IPS-20b (cell line): ENCODE results near the gene RPL18.

Experiments
- H3K27ac ChIP-seq: one replicate; pipeline ENCODE4 v1.5.1; 2013; ENCODE audit warnings: low read length
- H3K27me3 ChIP-seq: 2 replicates; pipeline ENCODE4 v1.6.1; 2013; ENCODE audit warnings: mild to moderate bottlenecking, low read length, inconsistent platforms; ENCODE audit not compliant: insufficient read depth
- H3K36me3 ChIP-seq: 2 replicates; pipeline ENCODE4 v1.6.1; 2013; ENCODE audit warnings: low read depth, mild to moderate bottlenecking, inconsistent platforms, low read length, moderate library complexity; ENCODE audit not compliant: insufficient read depth
- H3K4me1 ChIP-seq: 2 replicates; pipeline ENCODE4 v1.6.1; 2013; ENCODE audit warnings: mild to moderate bottlenecking, control low read depth, inconsistent platforms, low read length, moderate library complexity; ENCODE audit not compliant: insufficient read depth
- H3K4me3 ChIP-seq: 2 replicates; pipeline ENCODE4 v1.5.1; 2013; ENCODE audit warnings: mild to moderate bottlenecking, low read length, inconsistent platforms
- H3K9ac ChIP-seq: 2 replicates; pipeline ENCODE4 v1.6.1; 2013; ENCODE audit warnings: low read depth, mild to moderate bottlenecking, inconsistent platforms, low read length, moderate library complexity
- H3K9me3 ChIP-seq: 2 replicates; pipeline ENCODE4 v1.6.1; 2013; ENCODE audit warnings: mild to moderate bottlenecking, low read depth, low read length, inconsistent platforms; ENCODE audit not compliant: insufficient read depth

The RPL18 gene

DNA sequence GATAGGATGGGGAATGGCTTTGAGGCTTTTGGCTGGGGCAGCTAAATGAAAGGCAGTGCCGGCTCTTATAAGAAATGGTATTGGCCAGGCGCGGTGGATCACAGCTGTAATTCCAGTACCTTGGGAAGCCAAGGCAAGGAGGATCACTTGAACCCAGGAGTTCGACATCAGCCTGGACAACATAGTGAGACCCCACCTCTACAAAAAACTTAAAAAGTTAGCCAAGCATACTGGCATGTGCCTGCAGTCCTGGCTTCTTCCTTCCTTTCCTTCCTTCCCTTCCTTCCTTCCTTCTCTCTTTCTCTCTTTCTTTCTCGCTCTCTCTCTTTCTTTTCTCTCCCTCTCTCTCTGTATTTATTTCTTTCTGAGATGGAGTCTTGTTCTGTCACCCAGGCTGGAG is 23.9 kb upstream of the RPL18 start:
- Histone ChIP-seq H3K27ac (no peak overlapping the region), H3K9ac (no peak overlapping the region), H3K27me3 (no peaks in the 10 kb centered on the region), H3K4me1 (peaks cover 9% of the 10 kb centered on the region; the same call in 1 of the 2 replicates), H3K4me3 (no peak overlapping the region), H3K9me3 (no peaks in the 10 kb centered on the region), H3K36me3 (peaks cover 11% of the 10 kb centered on the region; the same call in 1 of the 2 replicates)

DNA sequence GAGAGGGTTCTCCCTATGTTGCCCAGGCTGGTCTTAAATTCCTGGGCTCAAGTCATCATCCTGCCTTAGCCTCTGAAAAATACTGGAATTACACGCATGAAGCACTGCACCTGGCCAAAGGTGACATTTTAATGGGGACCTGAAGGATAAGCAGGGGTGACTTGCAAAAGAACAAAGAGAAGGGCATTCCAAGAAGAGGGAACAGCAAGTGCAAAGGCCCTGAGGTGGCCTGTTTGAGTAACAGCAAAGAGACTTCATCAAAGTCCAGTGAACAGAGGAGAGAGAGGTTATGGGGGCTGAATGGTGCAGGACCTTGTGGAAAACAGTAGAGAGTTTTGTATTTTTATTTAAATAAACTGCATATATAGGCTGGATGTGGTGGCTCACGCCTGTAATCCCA is 22.9 kb upstream of the RPL18 start:
- Histone ChIP-seq H3K9me3 (no peaks in the 10 kb centered on the region), H3K9ac (no peak overlapping the region), H3K36me3 (peaks cover 11% of the 10 kb centered on the region; the same call in 1 of the 2 replicates)

DNA sequence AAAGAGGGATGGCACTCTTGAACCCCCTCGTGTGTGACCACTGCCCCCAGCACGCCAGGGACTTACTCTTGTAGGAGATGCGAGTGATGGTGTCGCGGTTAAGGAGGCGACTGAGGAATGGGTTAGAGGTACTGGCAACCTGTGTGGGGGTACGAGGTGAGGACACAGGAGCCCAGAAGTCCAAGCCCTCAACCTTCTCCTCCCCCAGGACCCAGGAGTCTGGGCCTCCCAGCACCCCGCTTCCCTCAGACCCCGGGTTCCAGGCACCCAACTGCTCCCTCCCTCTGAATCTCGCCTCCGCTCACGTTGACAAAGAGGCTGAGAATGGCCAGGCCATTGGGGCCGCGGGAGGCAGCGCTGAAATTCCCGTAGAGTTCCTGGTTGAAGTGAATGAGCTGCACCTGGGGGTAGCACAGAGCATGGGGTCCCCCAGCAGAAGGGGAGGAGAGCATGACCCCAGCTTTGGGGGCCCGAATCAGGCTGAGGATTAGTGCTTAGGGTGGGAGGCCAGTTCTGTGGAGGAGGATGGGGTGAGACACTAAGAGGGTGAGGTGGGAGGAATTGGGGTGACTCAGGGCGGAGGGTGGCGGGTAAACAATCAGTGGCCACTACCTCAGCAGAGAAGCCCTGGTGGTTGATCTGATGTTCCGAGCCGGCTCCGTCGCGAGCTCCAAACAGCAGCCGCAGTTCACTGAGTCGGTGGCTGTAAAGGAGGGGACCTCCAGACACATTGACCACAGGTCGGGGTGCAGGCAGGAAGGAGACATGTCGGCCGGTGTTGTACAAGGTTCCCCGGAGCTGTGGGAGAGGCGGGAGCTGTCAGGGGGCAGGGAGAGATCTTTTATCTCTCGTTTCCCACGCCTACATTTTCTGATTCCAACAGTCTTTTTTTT is 20.8 kb upstream of the RPL18 start:
- H3K36me3 ChIP-seq, result peaks cover 11% of the 10 kb centered on the region; the same call in 1 of the 2 replicates
- H3K9ac ChIP-seq, result no peak overlapping the region
- H3K4me1 ChIP-seq, result peaks cover 14% of the 10 kb centered on the region; the same call in 1 of the 2 replicates
- peaks cover 12% of the 10 kb centered on the region; the same call in 1 of the 2 replicates for H3K27me3 ChIP-seq
- H3K4me3 ChIP-seq, result no peak overlapping the region
- no peaks in the 10 kb centered on the region for H3K9me3 ChIP-seq
- no peak overlapping the region for H3K27ac ChIP-seq

More for the DNA sequence above, 22.9 kb upstream of the RPL18 start:
- Histone ChIP-seq H3K4me1 (peaks cover 9% of the 10 kb centered on the region; the same call in 1 of the 2 replicates), H3K27ac (no peak overlapping the region), H3K27me3 (no peaks in the 10 kb centered on the region), H3K4me3 (no peak overlapping the region)

DNA sequence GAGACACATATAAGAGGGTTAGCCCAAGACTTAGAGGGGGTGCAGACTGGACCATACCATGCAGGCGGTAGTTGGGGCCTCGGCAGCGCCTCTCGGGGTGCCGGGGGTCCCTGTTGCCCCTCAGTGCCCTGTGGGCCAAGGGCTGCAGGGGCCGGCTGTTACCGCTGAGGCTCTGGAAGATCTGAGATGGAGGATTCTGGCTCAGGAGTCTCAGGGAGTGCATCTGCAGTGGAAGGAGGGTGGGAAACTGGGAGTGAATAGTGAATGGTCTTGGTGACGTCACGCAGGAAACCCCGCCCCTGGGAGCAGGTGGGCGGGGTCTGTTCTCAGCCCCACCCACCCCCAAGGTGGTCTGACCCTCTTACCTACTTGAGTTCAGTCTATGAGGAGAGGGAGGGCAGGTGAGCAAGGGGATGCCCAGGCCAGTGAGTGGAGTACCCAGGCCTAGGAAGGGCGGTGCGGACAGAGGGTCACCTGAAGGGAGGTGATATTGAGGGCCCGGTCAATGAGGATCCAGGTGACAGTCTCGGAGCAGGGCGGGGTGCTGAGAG is 19.9 kb upstream of the RPL18 start:
- Histone ChIP-seq H3K9ac (peak overlapping the region; percentile 69; the same call in 1 of the 2 replicates), H3K4me1 (peaks cover 16% of the 10 kb centered on the region; the same call in 1 of the 2 replicates), H3K27me3 (peaks cover 12% of the 10 kb centered on the region; the same call in 1 of the 2 replicates), H3K4me3 (peak overlapping the region; percentile 60), H3K9me3 (no peaks in the 10 kb centered on the region), H3K36me3 (peaks cover 11% of the 10 kb centered on the region; the same call in 1 of the 2 replicates), H3K27ac (peak overlapping the region; percentile 89)

DNA sequence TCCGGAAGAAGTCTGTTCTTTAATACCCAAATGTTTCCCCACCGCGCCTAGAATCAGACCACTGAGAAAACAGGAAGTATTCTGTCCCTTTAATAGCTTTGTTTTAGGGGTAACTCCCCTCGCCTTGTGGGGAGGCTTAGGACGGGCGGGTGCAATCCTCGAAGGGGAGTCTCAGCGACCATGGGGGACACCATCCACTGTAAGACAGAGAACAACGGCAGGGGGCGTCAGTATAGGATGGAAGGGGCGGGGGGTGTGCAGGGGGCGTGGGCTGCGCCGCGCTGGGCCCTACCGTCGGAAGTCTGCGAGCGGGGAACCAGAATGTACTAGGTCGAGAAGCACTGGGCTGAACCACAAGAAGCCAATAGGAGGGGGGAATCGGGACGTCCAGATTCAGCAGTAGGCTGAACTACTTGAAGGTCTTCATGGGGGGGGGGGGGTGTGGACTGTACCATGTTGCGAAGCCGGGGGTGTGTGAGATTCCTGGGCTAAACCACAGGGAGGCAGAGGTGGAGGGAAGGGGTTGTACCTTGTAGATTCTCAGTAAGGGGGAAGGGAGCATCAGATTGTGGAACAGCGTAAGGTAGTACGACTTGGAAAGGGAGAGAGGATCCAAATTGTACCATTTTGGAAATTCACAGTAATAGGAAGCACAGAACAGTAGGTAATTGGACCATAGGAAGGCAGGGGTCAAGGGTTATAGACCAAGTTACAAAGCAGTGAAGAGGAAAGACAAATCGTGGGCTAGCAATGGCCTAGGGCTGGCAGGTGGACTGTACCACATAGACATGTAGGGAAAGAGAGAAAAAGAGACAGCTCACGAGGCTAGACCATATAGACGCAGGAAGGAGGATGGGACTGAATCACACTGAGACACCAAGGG is 19.2 kb upstream of the RPL18 start:
- H3K4me1 ChIP-seq, result peaks cover 17% of the 10 kb centered on the region; the same call in 1 of the 2 replicates
- peak overlapping the region; percentile 89 for H3K27ac ChIP-seq
- peak overlapping the region; percentile 85; the same call in 1 of the 2 replicates for H3K9ac ChIP-seq

DNA sequence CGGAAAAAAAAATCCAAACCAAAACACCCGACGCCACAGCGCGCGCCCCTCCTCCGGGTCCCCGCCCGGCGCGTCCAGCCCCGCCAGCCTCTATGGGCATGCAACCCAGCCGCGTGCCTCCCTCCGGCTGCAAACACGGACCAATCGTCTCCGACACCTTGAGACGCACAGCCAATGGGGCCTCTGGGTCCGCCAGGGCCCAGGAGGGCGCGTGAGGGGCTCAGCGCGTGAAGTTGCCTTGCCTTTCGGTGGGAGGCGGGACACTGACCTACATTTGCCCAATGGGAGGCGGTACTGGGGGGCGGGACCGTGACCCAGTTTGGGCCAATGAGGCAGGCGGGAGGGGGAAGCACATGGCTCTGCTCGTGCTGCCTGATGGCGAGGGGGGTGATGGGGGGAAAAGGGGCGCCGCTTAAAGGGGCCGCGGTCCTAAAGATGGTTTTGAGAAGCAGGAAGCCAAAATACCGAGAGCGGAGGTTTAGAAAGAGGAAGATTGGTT is 18.5 kb upstream of the RPL18 start:
- H3K27ac ChIP-seq, result peak overlapping the region; percentile 81
- H3K9me3 ChIP-seq, result no peaks in the 10 kb centered on the region
- peaks cover 11% of the 10 kb centered on the region; the same call in 1 of the 2 replicates for H3K36me3 ChIP-seq
- peaks cover 17% of the 10 kb centered on the region; the same call in 1 of the 2 replicates for H3K4me1 ChIP-seq
- peaks cover 12% of the 10 kb centered on the region; the same call in 1 of the 2 replicates for H3K27me3 ChIP-seq
- H3K9ac ChIP-seq, result peak overlapping the region; percentile 85; the same call in 1 of the 2 replicates
- H3K4me3 ChIP-seq, result peak overlapping the region; percentile 83

More for the DNA sequence above, 19.2 kb upstream of the RPL18 start:
- no peaks in the 10 kb centered on the region for H3K9me3 ChIP-seq
- peak overlapping the region; percentile 71 for H3K4me3 ChIP-seq
- H3K36me3 ChIP-seq, result peaks cover 11% of the 10 kb centered on the region; the same call in 1 of the 2 replicates
- H3K27me3 ChIP-seq, result peaks cover 12% of the 10 kb centered on the region; the same call in 1 of the 2 replicates

DNA sequence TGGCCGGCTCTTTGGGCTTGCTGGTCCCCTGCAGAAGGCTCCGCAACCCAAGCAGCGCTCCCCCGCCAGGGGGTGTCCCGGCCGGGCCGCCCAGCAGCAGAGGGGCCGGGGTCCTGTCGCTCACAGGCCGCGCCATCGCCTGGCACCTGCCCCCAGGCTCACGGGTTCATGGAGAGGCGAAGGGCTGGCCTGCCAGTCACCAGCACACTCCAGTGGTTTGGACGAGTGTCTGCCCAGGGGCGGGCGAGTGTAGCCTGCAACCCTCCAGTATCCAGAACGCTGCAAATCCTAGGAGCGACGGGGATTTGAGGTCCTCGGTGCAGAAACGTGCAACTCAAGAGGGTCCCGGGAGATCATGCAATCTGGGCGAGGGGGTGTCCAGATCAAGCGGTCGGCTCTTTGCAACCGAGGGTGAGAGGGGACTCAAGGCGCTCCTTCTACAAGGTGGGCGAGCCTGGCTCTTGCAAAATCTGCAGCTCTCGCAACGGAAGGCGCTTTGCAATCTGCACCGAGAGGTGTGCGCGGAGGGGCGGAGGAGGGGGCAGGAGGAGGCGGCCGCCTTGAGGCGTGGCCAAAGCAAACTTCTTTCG is 18.0 kb upstream of the RPL18 start, which contains the start of gene DBP:
DBP (minus strand) TSS at position 521 of the 590 bp plus-strand sequence; CDS start at position 136, 385 bp downstream.
- H3K27ac ChIP-seq, result peak within 1 kb of the TSS; percentile 81
- peaks cover 17% of the 10 kb centered on the region; the same call in 1 of the 2 replicates for H3K4me1 ChIP-seq
- H3K36me3 ChIP-seq, result peaks cover 11% of the 10 kb centered on the region; the same call in 1 of the 2 replicates
- H3K9ac ChIP-seq, result peak within 1 kb of the TSS; percentile 85; the same call in 1 of the 2 replicates
- peaks cover 12% of the 10 kb centered on the region; the same call in 1 of the 2 replicates for H3K27me3 ChIP-seq
- no peaks in the 10 kb centered on the region for H3K9me3 ChIP-seq
- H3K4me3 ChIP-seq, result peak within 1 kb of the TSS; percentile 83

DNA sequence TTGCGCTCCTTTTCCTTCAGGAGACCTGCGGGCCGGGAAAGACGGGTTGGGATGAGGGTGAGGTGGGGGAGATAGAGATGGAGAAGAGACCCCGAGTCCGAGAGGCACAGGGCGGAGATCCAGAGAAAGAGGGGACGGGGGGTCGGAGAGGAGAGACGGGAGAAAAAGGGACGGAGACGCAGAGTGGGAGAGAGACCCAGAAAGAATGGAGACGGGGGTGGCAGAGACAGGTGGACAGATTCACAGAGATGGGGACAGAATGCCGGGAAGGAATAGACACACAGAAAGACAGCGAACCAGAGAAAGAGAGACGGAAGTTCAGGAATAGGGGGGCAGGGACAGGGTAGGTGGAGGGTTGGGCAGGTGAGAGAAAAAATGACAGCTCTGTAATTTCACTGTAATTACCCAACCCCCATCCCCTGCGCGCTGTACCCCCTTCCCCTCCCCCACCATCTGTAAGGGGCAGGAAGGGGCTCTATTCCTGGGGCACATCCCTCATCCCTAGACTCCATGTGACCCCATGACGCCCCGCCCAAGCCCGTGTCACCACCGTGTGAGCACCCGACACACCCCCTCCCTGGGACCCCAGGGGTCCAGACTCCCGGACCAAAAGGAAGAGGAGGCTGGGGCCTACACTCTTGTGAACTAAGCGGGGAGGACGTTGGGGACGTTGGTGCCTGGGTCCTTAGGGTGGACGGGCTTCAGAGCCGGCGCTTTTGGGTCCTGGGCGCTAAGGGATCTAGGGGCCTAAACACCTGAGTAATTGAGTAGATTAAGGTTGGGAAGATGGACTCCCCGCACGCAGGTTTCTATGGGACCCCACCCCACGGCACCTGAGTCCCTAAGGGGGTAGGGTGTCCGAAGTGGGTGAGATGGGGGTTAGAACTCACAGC is 17.2 kb upstream of the RPL18 start:
- Histone ChIP-seq H3K36me3 (peaks cover 11% of the 10 kb centered on the region; the same call in 1 of the 2 replicates), H3K27ac (no peak overlapping the region), H3K4me3 (peak overlapping the region; percentile 83), H3K27me3 (peaks cover 12% of the 10 kb centered on the region; the same call in 1 of the 2 replicates), H3K4me1 (peaks cover 19% of the 10 kb centered on the region; the same call in 1 of the 2 replicates), H3K9ac (peak overlapping the region; percentile 58; the same call in 1 of the 2 replicates), H3K9me3 (no peaks in the 10 kb centered on the region)

DNA sequence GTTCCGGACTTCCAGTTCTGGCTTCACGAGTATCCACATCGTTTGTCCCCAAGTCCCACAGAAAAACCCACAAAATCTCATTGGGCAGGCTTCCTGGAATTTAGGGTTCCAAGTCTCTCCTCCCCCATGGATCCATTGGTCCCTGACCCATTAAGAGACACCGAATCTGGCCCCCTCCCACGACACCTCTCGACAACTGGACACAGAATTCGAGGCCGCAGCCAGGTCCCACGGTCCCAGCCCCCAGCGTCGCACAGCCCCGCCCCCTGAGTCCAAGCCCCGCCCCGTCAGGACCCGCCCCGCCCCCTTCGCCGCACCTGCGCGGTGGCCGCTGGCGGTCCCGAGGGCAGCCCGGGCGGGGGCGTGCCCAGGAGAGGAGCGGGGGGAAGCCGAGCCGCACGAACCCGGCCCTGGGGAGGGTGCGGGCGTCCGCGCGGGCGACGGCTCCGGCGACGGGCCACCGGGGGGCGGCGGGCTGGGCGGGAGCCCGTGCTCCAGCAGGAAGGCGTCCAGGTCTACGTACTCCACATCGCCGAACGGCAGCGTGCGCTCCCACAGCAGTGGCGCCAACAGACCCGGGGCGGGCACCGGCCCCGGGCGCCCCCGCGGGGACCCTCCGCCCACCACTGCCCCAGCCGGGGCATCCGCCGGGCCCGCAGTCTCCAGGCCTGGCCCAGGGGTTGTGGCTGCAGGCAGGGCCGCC is 16.4 kb upstream of the RPL18 start:
- Histone ChIP-seq H3K9ac (peak overlapping the region; percentile 61; the same call in 1 of the 2 replicates), H3K4me3 (peak overlapping the region; percentile 83), H3K9me3 (no peaks in the 10 kb centered on the region), H3K27ac (no peak overlapping the region), H3K36me3 (peaks cover 11% of the 10 kb centered on the region; the same call in 1 of the 2 replicates), H3K27me3 (peaks cover 12% of the 10 kb centered on the region; the same call in 1 of the 2 replicates), H3K4me1 (peaks cover 22% of the 10 kb centered on the region; the same call in 1 of the 2 replicates)
